Activated effector memory CD4-positive, alpha-beta T cell treated with Interleukin-2 at 50 U/mL for 16 hours (primary cell): ENCODE data around the gene SWAP70.
"Not testable (repeated sequence)": the region's sequence is repeated elsewhere in the genome, so short reads cannot be mapped to it uniquely, and the experiment has no call there.

Experiments used
- DNase-seq: peaks from one replicate; pipeline ENCODE4 v3.0.0-alpha.2; 2020

Gene SWAP70

DNA sequence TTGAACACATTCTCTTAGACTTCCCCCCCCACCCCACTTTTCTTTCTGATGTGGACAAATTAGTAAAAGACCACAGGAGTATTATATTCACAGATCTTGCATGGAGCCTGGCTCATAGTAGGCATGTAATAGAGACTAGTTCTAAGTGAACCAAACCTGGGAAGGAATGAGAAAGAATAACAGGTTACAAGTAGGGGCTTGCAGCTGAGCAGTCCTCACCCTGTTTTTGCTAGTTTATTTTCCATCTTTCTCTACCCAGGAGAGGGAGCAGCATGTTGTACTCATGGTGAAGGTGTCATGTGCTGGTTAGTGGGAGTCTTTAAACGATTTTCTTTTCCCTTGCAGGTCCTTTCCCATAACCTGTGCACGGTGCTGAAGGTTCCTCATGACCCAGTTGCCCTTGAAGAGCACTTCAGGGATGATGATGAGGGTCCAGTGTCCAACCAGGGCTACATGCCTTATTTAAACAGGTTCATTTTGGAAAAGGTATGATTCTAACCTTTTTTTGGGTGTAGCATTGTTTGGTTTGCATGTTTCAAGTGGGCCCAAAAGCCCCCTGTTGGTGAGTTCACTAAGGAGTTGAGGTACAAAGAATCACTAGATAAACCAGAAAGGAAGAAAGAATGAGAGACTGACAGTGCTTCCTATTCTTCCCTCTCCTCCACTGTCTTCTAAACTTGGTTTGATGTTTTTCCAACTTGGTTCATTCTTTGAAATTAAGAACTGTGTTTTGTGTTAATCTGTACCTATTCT lies 30.1 kb downstream of the SWAP70 start:
- DNase-seq, result no peak

DNA sequence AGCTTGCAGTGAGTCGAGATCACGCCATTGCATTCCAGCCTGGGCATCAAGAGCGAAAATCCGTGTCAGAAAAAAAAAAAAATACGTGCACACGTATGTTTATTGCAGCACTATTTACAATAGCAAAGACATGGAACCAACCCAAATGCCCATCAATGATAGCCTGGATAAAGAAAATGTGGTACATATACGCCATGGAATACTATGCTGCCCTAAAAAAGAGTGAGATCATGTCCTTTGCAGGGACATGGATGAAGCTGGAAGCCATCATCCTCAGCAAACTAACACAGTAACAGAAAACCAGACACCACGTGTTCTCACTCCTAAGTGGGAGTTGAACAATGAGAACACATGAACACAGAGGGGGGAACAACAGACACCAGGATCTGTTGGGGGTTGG lies 31.4 kb downstream of the SWAP70 start:
- DNase-seq, result not testable (repeated sequence)

DNA sequence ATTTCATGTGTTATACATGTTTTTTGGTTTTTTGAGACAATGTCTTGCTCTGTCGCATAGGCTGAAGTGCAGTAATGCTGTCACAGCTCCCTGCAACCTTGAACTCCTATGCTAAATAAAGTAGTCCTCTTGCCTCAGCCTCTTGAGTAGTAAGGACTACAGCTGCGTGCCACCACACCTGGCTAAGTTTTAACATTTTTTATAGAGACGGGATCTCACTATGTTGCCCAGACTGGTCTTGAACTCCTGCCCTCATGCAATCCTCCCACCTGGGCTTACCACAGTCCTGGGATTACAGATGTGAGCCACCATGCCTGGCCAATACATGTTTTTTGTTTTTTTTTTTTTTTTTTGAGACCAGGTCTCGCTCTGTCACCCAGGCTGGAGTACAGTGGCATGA lies 33.9 kb downstream of the SWAP70 start:
- DNase-seq, result no peak

DNA sequence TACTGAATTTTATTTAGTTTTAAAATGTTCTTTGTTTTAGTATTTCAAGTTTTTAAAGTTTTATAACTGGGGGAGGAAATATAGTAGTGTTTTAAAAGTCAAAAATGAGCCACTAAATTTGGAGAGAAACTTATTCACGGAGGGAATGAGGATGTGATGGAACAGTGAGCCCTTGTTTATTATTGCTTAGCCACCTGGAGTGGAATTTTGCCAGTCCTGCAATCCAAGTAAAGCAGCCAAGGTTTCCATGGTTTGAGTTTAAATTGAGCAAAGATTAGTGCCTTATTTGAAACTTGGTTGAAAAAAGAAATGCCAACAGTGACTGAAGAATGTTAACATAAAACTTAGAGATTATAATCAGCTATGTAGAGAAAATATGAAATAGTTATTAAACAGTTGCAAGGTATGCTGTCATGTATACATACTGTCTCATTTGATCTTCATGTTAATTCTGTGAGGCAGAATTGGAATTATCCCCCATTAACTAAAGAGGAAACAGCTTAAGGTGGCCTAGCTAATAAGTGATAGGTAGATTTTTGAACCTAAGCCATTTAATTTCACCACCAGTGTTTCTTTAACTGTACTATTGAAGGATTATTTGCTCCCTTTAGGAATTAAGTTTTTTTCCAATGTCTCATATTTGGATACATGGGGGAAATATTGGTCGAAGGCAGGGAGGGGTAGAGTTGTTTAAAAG lies 36.4 kb downstream of the SWAP70 start:
- no peak for DNase-seq

DNA sequence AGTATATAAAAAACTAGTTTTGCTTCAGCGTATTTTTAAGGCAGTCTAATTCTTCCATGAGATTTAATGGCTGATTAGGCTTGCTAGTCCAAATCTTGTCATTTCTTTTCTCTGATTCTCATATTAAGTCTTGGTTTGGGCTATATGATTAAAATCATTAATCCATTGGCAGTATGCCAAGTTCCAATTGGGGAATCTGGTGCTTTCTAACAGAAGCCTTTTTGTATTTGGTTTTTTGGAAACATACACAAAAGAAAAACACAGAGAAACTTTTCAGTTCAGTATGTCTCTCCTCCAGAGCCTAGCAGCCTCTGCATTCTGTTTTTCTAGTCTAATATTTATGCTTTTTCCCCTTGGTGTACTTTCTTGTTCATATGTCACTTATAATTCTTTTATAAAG lies 37.9 kb downstream of the SWAP70 start:
- no peak for DNase-seq

DNA sequence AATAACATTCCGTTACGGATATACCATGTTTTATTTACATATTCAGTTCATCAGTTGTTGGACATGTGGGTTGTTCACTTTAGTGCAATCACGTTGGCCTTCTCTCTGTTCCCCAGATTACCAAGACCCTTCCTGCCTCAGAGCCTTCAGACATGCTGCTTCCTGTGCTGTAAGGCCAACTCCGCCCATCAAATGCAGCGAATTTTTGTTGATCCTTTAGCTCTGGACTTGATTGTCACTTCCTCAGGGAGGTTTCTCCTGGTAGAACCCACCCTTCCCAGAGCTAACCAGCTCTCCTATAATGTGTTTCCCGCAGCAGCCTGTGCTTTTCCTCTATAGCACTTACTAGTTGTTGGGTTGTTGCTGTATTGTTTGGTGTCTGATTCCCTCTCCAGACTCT lies 39.4 kb downstream of the SWAP70 start:
- no peak for DNase-seq

DNA sequence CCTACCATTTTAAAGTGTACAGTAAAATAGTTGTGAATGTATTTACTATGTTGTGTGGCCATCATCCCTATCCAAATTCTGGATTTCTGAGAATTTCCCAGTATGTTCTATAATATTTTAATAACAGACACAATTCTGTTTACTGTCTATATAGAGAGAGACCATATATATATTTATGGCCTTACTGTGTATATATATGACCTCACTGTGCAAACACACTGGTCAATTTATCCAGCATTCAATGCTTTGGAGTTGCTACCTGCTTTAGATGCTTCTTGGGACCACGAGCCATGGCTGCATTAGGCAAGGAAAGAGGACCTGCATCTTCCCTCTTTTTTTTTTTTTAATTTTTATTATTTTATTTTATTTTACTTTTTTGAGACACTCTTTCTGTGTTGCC lies 40.2 kb downstream of the SWAP70 start:
- no peak for DNase-seq

DNA sequence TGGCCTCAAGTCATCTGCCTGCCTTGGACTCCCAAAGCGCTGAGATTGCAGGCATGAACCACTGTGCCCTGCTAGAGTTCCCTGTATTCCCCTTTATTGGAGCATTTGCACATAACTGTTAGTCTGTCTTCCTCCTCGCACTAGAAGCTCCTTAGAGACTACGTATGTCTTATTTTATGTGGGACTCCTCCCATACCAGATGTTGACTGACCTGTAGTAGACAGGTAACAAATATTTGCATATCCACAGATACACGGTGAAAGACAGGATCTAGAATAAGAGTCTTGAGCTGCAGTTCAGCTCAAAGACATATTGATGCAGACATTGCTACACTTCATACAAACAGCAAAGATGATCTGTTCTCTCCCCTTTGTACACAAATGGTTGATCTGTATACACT lies 40.7 kb downstream of the SWAP70 start:
- no peak for DNase-seq

DNA sequence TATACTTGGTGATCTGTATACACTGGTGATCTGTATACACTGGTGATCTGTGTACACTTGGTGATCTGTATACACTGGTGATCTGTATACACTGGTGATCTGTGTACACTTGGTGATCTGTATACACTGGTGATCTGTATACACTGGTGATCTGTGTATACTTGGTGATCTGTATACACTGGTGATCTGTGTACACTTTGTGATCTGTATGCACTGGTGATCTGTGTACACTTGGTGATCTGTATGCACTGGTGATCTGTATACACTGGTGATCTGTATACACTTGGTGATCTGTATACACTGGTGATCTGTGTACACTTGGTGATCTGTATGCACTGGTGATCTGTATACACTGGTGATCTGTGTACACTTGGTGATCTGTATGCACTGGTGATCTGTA lies 41.5 kb downstream of the SWAP70 start:
- DNase-seq, result not testable (repeated sequence)

DNA sequence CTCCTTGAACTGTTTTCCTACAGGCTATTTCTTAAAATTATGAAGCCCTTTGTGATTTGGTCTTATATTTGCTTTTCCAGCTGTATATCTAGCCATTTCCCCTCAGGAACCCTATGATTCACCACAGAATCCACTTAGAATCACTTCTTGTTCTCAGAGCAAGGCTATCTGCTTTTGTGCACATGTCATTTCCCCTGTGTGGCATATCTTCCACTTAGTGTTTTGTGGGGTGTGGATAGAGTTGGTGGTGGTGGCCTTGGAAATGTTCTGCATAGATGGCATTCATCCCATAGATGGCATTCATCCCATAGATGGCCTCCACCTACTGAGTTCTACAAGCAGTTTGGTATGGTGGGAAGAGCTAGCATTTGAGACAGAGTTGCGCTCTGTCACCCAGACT lies 44.7 kb downstream of the SWAP70 start:
- no peak for DNase-seq

DNA sequence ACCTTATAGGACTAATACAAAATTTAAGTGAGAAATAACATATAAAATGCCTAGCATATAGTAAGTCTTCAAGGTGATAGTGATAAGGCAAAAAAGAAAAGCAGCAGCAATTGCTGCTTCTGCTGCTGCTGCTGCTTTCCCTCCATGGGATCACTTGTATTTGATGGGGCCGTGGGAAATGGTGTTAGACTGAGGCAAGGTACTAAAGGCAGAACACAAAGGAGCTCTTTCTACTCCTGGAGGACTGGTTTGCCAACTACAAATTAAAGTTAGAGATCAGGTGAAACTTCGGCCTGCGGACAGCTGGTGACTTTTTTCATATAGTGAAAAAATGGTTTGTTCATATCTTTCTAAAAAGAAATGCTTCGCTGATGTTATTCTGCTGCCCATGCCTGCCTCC lies 46.3 kb downstream of the SWAP70 start:
- no peak for DNase-seq

DNA sequence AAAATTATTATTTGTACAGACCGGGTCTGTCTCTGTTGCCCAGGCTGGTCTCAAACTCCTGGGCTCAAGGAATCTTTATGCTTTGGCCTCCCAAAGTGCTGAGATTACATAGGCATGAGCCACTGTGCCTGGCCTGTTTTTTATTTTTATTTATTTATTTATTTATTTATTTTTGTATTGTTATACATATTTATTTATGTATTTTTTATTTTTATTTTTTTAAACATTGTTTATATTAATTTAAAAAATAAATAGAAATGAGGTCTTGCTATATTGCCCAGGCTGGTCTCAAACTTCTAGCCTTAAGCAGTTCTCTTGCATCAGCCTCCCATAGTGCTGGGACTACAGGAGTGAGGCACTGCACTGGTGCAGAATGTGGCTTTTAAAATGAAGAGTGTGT lies 47.0 kb downstream of the SWAP70 start:
- no peak for DNase-seq

DNA sequence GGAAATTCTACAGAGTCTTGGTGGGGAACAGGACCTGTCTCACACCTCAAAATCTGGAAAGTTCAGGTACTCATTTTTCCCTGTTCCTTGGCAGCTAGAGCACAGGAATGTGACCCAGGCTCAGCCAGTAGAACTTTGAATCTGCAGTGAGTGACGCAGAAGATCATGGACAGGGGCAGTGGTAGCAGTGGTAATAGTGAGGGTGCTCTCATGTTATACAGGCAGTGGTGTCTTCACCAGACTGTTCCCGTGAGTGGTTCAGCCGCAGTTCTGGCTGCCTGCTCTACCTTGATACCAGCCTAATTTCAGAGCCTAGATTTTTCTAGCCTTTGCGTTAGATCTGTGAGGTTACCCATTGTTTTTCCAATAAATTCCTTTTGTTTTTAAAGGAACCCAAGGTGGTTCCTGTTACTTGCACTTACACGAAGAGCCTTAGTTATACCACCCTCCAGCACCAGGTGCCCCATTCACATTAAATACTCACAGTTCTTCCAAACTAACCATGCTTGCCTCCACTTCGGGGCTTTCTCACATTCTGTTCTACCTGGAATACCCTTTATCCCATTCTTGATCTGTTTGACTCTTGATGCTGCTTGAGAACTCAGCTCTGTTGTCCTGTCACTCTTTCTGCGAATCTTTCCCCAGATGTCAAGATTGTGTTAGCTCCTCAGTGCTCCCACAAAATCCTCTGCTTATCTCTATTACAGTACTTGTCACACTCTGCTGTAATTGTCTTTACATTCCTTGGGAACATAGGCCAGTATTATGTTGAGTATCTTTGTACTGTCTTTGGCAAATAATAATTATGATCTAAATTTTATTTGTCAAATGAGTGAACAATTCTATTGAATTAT lies 47.8 kb downstream of the SWAP70 start:
- no peak for DNase-seq

DNA sequence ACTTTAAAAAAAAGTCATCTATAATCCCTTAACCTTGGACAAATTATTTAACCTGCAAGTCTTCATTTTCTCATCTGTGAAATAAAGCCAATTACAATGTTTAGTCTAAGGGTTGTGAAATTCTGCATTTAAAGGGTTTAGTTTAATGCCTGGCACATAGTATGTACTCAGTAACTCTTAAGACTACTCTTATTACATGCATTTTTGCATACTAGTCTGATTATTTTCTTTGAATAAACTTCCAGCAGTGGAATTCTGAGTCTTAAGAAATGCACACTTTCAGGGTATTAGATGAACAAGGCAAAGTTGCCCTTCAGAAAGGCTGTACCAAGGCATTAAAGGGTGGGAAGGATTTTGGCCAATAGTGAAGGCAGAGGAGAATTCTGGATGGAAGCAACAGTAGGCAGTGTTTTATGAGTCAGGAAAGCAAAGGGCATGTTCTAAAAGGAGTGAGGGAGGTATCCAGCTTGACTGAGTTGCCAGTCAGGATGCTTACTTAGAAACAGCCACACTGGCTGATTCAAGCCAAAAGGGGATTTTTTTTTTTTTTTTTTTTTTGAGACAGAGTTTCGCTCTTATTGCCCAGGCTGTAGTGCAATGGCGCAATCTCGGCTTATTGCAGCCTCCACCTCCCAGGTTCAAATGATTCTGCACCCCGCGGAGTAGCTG lies 50.5 kb downstream of the SWAP70 start:
- no peak for DNase-seq

DNA sequence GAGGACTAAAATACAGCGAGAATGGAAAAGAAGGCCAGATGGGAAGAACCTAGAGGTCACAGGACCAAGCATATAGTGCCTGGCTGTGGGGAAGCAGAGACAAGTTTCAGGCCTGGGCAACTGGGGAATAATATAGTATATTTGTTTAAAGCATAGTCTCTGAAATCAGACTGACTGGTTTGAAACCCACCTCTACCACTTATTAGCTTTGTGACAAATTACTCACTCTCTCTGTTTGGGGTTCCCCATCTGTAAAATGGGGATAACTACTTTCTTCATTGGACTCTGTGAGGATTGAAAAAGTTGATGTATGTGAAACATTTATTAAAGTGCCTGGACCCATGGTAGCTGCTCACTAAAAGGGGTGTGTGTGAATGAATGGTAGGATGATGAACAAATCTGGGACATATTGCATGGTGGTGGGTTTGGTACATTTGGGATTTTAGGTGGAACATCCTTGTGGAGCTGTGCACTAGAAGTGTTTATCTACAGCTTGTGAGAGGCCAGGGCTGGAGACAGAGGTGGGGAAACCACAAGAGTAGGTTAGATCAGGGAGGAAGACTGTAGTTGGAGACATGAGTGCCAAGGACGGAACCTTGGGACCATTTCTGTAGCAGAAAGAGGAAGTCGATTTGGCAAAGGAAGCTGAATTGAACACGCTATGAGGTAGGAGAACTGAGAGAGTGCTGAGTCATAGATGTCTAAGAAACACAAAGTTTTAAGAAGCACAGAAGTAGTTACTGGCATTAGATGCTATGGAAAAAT lies 52.6 kb downstream of the SWAP70 start:
- no peak for DNase-seq

DNA sequence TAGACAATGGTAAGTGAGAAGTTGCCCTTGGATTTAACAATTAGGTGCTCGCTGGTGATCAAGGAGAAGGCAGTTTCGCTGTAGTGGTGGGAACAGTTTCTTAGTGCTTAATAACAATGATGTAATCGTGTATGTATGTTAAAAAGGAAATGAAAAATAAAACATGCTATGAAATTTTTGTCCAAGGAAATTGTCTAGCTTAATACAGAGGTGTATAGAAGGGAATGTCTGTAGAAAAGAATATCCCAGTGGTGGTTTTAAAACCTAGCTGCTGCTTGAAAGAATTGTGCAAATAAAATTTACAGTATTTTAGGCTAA lies 53.1 kb downstream of the SWAP70 start:
- DNase-seq, result no peak

DNA sequence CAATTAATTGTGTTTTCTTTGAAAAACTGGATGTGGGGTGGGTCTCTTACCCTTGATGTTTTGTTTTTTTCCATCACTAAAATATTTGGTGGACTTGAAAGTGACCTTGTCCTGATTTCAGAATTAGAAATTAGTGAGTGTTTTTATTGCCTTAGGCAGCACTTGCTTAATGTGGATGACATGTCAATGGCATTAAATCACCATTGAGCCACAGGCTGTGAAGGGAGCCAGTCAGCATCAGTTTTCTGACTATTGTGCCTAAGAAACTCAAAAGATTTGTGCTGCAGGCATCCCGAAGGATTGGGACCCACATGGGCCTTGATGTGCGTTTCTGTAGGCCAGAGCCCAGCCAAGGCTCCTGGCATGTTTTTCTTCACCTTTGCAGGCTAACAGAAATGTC lies 53.8 kb downstream of the SWAP70 start:
- DNase-seq, result no peak

DNA sequence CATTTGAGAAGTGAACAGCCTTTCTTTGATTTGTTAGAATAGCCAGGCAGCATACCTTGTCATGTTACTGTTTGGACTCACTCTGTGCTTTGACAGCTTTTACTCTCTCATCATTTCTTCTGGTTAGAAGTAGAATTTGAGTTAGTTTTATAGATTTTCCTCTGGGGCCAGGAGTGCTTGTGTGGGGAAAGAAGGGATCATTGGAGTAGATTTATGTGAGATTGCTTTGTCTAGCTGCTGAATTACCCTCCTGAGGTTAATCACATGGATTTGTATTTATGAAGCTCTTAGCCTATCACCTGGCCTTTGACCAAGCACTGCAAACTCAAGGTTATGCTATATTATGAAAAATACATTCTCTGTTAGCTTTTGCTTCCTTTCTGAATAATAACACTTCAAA lies 54.3 kb downstream of the SWAP70 start:
- DNase-seq, result no peak

DNA sequence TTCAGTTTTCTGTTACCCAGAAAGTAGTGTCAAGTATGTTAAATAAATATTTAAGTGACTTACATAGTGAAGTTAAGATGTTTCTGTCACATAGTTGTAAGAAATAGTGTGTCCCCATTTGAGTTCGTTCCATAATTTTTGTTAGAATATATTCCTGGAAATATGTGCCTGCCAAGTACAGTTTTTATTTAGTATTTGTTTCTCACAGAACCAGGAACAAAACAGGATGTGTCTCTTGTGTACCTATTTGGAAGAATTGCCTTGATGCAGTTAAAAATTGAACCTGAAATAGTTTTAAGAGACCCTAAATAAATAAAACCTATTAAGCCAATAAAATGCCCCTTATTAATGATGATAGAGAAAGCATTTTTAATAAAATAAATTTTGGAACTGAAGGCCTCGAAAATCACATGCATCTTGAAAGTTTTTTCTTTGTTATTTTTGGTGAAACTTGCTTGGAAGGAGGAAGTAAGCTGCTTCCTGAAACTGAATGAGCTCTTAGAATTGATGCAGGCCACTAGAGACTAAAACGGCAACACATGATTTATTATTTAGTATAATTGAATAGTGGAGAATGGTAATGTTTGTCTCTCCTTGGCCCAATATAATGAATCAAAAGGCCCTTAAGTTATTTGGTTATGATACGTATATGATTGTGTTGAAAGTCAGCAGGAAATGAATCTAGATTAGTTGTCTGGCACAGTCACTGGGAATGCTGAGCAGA lies 55.9 kb downstream of the SWAP70 start:
- no peak for DNase-seq

DNA sequence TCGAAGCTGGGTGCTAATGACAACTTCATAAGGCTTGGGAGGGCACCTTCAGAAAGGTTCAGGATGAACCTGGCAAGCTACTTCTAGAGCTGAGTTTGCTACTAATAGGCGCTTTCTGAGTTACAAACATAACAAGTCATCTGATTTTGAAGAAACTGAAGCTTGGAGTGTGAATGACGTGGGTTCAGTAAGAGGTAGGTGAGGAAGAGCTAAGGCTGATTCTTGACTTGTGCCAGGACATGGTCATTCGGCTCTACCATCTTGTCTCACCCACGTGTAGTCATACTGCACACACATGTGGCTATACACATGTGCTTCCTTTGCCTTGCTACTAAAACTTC lies 56.4 kb downstream of the SWAP70 start:
- DNase-seq, result no peak

DNA sequence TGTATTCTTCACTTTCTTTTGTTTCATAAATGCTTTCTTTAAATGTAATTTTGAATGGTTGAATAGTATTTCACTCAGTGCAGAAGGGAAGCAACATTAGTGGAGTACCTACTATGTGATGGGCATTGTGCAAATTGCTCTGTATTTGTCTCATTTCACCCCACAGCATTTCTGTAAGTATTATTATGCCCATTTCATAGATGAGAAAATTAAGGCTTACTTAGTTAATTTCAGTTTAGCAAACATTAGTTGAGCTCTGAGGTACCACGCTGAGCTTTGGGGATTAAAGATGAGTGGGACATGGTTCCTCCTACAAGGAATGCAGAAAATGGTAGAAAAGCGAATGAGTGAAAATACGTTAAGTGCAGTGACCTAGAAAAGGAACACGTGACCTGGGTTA lies 58.1 kb downstream of the SWAP70 start:
- no peak for DNase-seq

DNA sequence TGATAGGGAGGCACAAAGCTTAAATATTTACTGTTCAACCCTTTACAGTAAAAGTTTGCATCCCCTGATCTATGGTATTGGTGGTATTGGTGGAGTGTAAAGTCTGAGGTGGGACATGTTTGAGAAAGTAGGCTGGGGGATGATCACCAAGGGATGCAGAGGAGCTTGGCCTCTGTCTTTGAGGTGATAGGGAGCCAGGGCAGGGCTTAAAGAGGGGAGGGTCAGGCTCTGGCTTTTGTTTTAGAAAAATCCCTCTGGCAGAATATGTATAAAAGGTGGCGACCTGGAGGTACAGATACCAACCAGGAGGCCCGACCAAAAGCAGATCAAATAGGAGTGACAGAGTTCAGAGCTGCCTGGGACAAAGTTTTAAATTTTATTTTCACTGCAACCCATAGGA lies 59.0 kb downstream of the SWAP70 start:
- DNase-seq, result no peak
